T follicular helper cell (primary cell): ENCODE results near the gene ECE1.

Source experiments
- DNase-seq: peaks from one replicate; pipeline ENCODE4 v3.0.0-alpha.2; 2020; ENCODE audit warnings: low read depth

The ECE1 gene

GRCh38 chr1:21325731-21326387 lies 35.6 kb upstream of the ECE1 start:
- no peak for DNase-seq

DNA sequence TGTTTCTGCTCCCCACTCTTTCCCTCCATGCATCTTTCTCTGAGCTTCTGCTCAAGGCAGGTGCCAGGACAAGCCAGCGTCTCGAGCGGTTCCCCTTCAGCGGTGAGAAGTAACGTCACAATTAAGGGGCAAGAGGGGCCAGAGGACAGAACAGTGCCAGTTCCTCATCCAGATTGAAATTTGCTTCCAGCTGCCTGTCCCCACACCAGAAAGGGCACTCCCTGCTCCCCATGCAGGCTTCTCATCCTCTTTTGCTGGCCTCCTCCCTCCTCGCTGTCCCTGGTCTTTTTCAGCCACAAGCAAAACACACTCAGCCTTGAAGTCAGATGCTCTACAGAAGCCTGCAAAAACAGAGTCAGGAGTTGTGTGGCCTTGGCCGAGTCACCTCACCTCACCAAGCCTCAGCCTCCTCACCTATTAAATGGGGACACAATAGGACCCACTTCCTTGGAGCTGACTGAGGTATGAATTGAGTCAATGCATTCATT lies 35.0 kb upstream of the ECE1 start:
- DNase-seq, result no peak

GRCh38 chr1:21324368-21325141 lies 34.3 kb upstream of the ECE1 start:
- DNase-seq, result peak; percentile 32

DNA sequence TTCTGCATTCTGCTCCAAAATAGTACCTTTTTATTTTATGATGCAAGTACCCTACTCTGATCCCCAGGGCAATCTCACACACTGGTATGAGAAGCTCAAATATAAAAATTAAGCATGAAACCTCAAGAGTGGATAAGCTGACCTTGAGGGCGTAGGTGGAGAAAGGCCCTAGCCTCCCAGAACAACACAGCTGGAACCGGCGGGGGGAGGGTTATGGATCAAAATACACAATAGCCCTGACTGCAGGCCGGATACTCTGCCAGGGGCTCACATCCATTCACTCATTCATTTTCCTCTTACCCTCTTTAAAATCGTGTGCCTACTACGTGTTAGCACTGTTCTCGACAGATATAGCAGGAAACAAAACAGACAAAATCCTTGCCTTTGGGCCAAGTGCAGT lies 32.8 kb upstream of the ECE1 start:
- DNase-seq, result no peak

- DNase-seq, result no peak
Measured at GRCh38 chr1:21322681-21323016, 32.4 kb upstream of the ECE1 start.

GRCh38 chr1:21321963-21322680 lies 31.9 kb upstream of the ECE1 start:
- DNase-seq, result no peak

- no peak for DNase-seq
Measured at GRCh38 chr1:21320410-21321108, 30.3 kb upstream of the ECE1 start.

DNA sequence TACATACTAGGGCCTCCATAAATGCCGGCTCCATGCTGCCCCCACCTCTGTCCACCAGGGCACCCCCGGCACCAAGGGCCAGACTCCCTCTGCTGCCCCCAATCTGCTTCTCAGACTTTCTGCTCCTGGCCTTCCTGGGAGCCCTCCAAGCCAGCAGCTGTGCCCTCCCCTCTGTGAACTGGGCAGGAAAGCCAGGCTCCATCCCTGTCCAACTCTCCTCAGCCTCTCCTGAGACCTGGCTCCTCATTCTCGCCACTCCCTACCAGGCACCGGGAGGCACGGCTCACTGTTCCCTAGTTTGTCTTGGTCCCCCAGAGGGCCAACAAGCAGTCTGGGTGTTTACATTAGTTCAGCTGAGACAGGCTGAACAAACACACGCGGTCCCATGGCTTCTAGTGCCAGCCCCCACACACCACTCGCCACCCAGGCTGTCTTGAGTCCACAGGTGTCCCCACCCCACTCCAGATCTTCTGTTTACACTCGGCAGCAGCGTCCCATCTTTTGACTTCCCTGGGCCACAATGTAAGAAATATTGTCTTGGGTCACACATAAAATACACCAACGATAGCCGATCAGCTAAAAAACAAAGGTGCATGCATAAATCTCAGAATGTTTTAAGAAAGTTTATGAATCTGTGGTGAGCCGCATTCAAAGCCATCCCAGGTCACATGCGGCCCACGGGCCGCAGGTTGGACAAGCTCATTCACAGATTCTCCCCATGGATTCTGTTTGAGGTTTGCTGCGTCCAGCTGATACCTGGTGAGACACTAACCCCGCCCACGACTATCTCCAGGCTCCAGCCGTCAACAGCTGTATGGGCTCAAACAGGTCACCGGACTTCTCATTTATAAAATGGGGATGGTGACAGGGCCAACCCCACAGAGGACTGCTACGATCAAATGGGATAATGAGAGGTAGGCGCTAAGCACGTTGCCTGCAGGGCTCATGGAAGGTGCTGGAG lies 29.5 kb upstream of the ECE1 start:
- no peak for DNase-seq

GRCh38 chr1:21318714-21319159 lies 28.5 kb upstream of the ECE1 start:
- DNase-seq, result no peak

DNA sequence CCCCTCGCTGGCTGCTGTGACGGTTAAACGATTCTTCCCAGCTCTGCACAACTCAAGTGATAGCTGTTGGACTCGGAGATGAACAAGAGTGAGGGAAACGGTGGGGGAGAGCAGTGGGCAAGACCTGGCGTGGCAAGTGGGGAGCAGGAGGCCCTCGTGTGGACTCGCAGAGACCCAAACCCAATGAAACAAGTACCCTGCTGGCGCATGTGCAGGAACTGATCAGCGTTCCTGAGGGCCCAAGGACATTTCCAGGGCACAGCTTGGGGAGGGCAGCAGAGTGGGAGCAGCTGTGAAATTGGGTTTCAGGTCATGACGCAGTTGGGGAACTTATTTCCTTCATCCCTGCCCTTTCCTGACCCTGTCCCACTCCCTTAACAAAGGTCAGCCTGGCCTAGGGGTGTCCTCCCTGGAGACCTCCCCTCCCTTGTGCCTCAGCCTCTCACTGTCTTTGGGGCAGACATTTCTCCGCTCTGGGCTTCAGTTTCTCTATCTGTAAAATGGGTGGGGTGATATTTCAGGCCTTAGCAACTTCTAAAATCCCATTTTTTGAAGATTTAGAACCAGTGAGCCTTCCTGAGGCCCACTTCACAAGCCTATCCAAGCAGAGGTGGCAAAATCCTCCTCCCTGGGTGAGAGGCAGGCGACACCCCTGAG lies 27.9 kb upstream of the ECE1 start:
- DNase-seq, result no peak

- no peak for DNase-seq
Measured at GRCh38 chr1:21317690-21318043, 27.4 kb upstream of the ECE1 start.

DNA sequence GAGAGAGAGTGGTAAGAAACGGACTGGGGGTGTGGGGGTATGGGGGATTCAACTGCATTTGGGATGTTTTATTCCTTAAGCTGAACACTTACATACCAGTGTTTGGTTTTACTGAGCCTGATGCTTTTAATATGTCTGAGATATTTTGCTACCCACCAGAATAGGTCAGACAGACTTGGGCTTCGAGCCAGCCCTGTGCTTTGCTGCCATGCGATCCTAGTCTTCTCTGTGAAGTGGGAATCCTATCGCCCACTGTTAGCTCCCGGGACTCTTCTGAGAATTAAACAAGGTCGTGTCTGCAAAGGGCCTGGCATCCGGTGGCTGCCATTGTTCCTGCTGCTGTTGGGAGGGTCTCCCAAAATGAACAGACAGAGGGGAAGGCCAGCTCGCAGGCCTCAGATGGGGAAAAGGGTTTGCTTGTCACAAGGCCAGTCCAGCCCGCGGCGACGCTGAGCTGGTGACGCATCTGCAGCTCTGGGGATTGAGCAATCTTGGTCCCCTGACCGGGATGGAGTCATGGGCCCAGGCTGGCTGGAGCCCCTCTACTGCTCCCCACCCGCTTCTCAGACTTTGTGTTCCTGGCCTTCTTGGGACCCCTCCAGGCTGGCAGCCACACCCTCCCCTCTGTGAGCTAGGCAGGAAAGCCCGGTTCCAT lies 26.9 kb upstream of the ECE1 start:
- no peak for DNase-seq

DNA sequence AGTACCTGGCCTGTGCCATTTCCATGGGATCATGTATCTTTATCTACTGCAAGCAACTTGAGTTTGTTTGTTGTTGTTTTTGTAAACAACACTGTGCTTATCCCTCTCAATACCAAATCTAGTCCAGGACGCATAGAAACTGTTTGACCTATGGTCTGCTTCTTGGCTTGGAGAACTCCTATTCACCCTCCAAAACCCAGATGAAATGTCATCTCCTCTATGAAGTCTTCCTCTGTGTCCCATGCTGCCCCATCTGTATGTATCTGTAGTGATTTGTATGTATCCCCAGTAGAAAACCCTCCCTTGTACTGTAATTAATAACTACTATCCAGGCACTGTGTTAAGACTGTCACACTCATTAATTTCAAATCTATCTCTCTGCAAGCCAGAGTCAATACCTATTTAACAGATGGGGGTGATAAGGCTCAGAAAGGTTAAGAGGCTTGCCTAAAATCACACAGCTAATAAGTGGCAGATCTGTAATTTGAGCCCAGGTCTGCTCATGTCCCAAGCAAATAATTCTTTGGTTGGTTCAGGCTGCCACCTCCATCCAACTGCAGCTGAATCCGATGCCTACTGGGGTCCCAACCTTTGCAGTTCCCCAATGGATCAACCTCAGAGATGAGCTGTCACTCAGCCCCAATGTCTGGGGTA lies 24.6 kb upstream of the ECE1 start:
- DNase-seq, result no peak

DNA sequence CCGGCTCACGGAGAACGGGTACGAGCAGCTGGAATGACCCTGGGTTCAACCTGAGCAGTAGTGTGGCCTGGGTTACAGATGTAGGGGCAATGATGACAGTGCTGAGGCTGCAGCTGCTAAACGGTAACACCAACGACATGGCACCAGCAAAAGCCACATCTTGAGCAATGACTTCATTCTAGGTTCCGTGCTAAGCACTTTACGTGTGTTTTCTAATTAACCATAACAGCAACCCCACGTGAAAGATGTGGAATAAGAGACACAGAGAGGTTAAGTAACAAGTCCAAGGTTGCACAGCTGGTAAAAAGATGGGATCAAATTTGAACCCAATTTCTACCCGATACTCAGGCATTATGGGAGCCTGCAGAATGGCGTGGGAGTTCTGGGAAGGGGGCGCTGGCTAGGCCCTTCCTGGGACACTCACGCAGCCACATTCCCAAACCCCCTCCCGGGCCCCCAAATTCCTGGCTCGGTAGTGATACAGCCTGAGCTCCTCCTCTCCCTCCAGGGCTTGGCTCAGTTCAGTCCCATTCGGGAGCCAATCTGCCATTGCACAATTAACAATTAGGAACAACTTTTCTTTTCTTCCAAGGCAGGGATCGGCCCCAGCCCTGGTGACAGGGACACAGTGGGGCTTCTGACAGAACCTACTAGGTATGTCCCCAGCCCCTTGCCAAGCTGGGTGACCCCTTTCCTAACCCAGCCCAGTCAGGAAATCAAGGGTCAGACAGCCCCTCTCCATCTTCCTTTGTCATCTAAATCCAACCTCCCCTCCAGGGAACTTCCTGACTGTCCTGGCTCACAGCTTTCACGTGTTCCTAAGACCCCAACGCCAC lies 23.8 kb upstream of the ECE1 start:
- DNase-seq, result no peak

- DNase-seq, result no peak
Measured at GRCh38 chr1:21313203-21313885, 23.1 kb upstream of the ECE1 start.

- no peak for DNase-seq
Measured at GRCh38 chr1:21312407-21312992, 22.2 kb upstream of the ECE1 start.

DNA sequence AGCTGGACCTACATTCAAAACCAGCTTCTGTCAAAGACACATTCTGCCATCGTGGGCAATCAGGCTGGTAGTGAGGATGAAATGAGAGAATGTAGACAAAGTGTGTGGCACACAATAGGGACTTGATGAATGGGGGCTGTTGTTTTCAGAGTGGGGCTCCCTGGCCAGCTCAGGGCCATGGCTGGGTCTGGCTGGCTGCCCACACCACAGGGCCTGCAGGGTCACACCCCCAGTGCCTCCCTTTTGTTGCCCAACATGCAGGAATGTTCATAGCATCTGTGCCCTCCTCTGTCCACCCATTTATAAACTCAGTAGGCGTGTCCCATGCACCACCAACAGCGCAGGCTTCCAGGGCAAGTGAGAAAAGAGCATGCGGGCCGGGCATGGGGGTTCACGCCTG lies 20.8 kb upstream of the ECE1 start:
- no peak for DNase-seq
